ENCODE measurements around the gene HPN.

DNA sequence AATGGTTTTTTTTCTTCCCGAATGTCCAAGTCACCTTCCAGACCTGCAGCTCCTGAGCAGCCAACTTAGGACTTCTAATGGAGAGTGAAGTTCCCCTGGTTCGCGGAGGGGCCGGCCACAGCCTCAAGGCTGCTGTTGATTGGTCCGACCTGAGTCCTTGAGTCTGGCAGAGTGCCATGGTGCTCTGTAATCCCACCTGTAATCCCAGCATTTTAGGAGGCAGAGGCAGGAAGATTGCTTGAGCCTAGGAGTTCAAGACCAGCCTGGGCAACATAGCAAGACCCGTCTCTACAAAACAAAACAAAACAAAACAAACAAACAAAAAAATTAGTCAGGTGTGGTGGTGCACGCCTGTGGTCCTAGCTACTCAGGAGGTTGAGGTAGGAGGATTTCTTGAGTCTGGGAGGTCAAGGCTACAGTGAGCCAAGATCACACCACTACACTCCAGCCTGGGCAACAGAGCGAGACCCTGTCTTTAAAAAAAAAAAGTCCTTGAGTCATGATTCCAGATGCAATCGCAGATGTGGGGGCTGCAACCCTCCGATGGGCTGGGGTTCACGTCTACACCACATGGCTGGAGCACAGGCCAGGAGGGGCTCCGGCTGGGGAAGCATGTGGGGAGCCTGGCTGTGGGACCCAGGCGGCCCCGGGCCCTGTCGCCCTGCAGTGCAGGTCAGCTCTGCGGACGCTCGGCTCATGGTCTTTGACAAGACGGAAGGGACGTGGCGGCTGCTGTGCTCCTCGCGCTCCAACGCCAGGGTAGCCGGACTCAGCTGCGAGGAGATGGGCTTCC lies 17.7 kb downstream of the HPN start:
- TF ChIP-seq, protein P1, sequence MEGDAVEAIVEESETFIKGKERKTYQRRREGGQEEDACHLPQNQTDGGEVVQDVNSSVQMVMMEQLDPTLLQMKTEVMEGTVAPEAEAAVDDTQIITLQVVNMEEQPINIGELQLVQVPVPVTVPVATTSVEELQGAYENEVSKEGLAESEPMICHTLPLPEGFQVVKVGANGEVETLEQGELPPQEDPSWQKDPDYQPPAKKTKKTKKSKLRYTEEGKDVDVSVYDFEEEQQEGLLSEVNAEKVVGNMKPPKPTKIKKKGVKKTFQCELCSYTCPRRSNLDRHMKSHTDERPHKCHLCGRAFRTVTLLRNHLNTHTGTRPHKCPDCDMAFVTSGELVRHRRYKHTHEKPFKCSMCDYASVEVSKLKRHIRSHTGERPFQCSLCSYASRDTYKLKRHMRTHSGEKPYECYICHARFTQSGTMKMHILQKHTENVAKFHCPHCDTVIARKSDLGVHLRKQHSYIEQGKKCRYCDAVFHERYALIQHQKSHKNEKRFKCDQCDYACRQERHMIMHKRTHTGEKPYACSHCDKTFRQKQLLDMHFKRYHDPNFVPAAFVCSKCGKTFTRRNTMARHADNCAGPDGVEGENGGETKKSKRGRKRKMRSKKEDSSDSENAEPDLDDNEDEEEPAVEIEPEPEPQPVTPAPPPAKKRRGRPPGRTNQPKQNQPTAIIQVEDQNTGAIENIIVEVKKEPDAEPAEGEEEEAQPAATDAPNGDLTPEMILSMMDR (IDR thresholded peaks at IDR 0.05), result no peak
- no peak for TF ChIP-seq ZFX (IDR thresholded peaks at IDR 0.05; ENCODE audit: borderline replicate concordance)

Measured in 22Rv1 (cell line).